ENCODE data around the gene PMPCA.

The PMPCA gene

GRCh38 chr9:136370037-136370436, 40.4 kb upstream of the PMPCA start:
- no peak overlapping the region for H3K27ac ChIP-seq
- TF ChIP-seq CTCF (conservative IDR thresholded peaks at IDR 0.05) = no peak

GRCh38 chr9:136370687-136371532, 39.5 kb upstream of the PMPCA start:
- no peak for TF ChIP-seq CTCF (conservative IDR thresholded peaks at IDR 0.05)
- H3K27ac ChIP-seq = no peak overlapping the region

GRCh38 chr9:136371533-136371880, 39.0 kb upstream of the PMPCA start:
- TF ChIP-seq CTCF (conservative IDR thresholded peaks at IDR 0.05) = no peak
- H3K27ac ChIP-seq = no peak overlapping the region

- no peak overlapping the region for H3K27ac ChIP-seq
- no peak for TF ChIP-seq CTCF (conservative IDR thresholded peaks at IDR 0.05)
These were observed 38.5 kb upstream of the PMPCA start for GRCh38 chr9:136372006-136372405.

GRCh38 chr9:136372561-136373299, 37.7 kb upstream of the PMPCA start:
- no peak overlapping the region for H3K27ac ChIP-seq
- no peak for TF ChIP-seq CTCF (conservative IDR thresholded peaks at IDR 0.05)

GRCh38 chr9:136373300-136374182, 36.9 kb upstream of the PMPCA start, which contains the start of gene CARD9:
TSS of gene CARD9 (minus strand) at chr9:136373669. CDS start at chr9:136372078, 1,591 bp downstream.
- no peak within 1 kb of the TSS for H3K27ac ChIP-seq

More at GRCh38 chr9:136373300-136374182, 36.9 kb upstream of the PMPCA start, which contains the start of gene CARD9:
- TF ChIP-seq CTCF (conservative IDR thresholded peaks at IDR 0.05) = no peak

All from VCaP (cell line).